ENCODE data around the gene PKIG. TPM values are rescaled to one million over a fixed set of nuclear protein-coding genes. Genes with fewer than 3 reads are reported as not detected.

Gene PKIG
- total RNA-seq, 2 experiments from 2014 or later = 31.7 to 46.9 TPM

GRCh38 chr20:44549123-44549522, 33.3 kb upstream of the PKIG start:
- H3K4me1 ChIP-seq (ENCODE audit: insufficient read depth, low read length, poor library complexity, severe bottlenecking) = peaks cover 16% of the 10 kb centered on the region
- DNase-seq (ENCODE audit: low spot score) = no peak
- H4K20me1 ChIP-seq (ENCODE audit: insufficient read depth, low read length) = no peaks in the 10 kb centered on the region
- no peak overlapping the region for H3K4me2 ChIP-seq (ENCODE audit: low read length)
- no peaks in the 10 kb centered on the region for H3K9me3 ChIP-seq (ENCODE audit: low read length)
- no peak for TF ChIP-seq CTCF (conservative IDR thresholded peaks at IDR 0.05; ENCODE audit: low read length)
- TF ChIP-seq EZH2phosphoT487 (IDR thresholded peaks at IDR 0.05; ENCODE audit: borderline replicate concordance, low read depth, low read length) = no peak
- no peak overlapping the region for H3K27ac ChIP-seq (ENCODE audit: low read depth, low read length, poor library complexity, severe bottlenecking)
- ChIA-PET CTCF (ENCODE audit: unreplicated experiment) (no interaction called here), POLR2A (interaction anchor here (1.1 to 2.2 kb wide), 2 partner anchors 11 kb away, joined by 4 to 8 read pairs; no protein-coding TSS in a partner anchor)
- H3K9me2 ChIP-seq (ENCODE audit: insufficient read depth, low read length) = no peaks in the 10 kb centered on the region
- intact Hi-C loops (cut with micrococcal nuclease; ENCODE audit: unreplicated experiment) = no loop called here
- no TSS peak for BruUV-seq (replicated peaks)
- no peak overlapping the region for H2AFZ ChIP-seq (ENCODE audit: low read length)
- H3K36me3 ChIP-seq (ENCODE audit: insufficient read depth, low read length) = no peaks in the 10 kb centered on the region
- no peak overlapping the region for H3K4me3 ChIP-seq (ENCODE audit: low read depth, low read length, poor library complexity, severe bottlenecking)
- H3K79me2 ChIP-seq (ENCODE audit: insufficient read depth, low read depth, low read length) = no peaks in the 10 kb centered on the region

GRCh38 chr20:44552050-44552449, 30.3 kb upstream of the PKIG start:
- ChIA-PET POLR2A (no interaction called here), CTCF (ENCODE audit: unreplicated experiment) (no interaction called here)
- BruUV-seq (replicated peaks) = no TSS peak
- intact Hi-C loops (cut with micrococcal nuclease; ENCODE audit: unreplicated experiment) = no loop called here
- H2AFZ ChIP-seq (ENCODE audit: low read length) = no peak overlapping the region
- peaks cover 16% of the 10 kb centered on the region for H3K4me1 ChIP-seq (ENCODE audit: insufficient read depth, low read length, poor library complexity, severe bottlenecking)
- no peak for TF ChIP-seq EZH2phosphoT487 (IDR thresholded peaks at IDR 0.05; ENCODE audit: borderline replicate concordance, low read depth, low read length)
- TF ChIP-seq CTCF (conservative IDR thresholded peaks at IDR 0.05; ENCODE audit: low read length) = no peak
- H3K4me3 ChIP-seq (ENCODE audit: low read depth, low read length, poor library complexity, severe bottlenecking) = no peak overlapping the region
- H3K9me2 ChIP-seq (ENCODE audit: insufficient read depth, low read length) = no peaks in the 10 kb centered on the region
- no peaks in the 10 kb centered on the region for H4K20me1 ChIP-seq (ENCODE audit: insufficient read depth, low read length)
- no peaks in the 10 kb centered on the region for H3K9me3 ChIP-seq (ENCODE audit: low read length)
- H3K27ac ChIP-seq (ENCODE audit: low read depth, low read length, poor library complexity, severe bottlenecking) = no peak overlapping the region
- H3K79me2 ChIP-seq (ENCODE audit: insufficient read depth, low read depth, low read length) = no peaks in the 10 kb centered on the region
- no peak overlapping the region for H3K4me2 ChIP-seq (ENCODE audit: low read length)
- DNase-seq (ENCODE audit: low spot score) = no peak
- no peaks in the 10 kb centered on the region for H3K36me3 ChIP-seq (ENCODE audit: insufficient read depth, low read length)

GRCh38 chr20:44552568-44552949, 29.8 kb upstream of the PKIG start:
- no peak overlapping the region for H3K27ac ChIP-seq (ENCODE audit: low read depth, low read length, poor library complexity, severe bottlenecking)
- ChIA-PET POLR2A (no interaction called here), CTCF (ENCODE audit: unreplicated experiment) (no interaction called here)
- no peaks in the 10 kb centered on the region for H3K9me3 ChIP-seq (ENCODE audit: low read length)
- peak overlapping the region; percentile 15; the same call in 1 of the 2 replicates for H3K4me2 ChIP-seq (ENCODE audit: low read length)
- no peak for TF ChIP-seq CTCF (conservative IDR thresholded peaks at IDR 0.05; ENCODE audit: low read length)
- TF ChIP-seq EZH2phosphoT487 (IDR thresholded peaks at IDR 0.05; ENCODE audit: borderline replicate concordance, low read depth, low read length) = no peak
- DNase-seq (ENCODE audit: low spot score) = no peak
- peaks cover 16% of the 10 kb centered on the region for H3K4me1 ChIP-seq (ENCODE audit: insufficient read depth, low read length, poor library complexity, severe bottlenecking)
- no TSS peak for BruUV-seq (replicated peaks)
- no peak overlapping the region for H3K4me3 ChIP-seq (ENCODE audit: low read depth, low read length, poor library complexity, severe bottlenecking)
- no peaks in the 10 kb centered on the region for H3K36me3 ChIP-seq (ENCODE audit: insufficient read depth, low read length)
- H3K79me2 ChIP-seq (ENCODE audit: insufficient read depth, low read depth, low read length) = no peaks in the 10 kb centered on the region
- H4K20me1 ChIP-seq (ENCODE audit: insufficient read depth, low read length) = no peaks in the 10 kb centered on the region
- no peaks in the 10 kb centered on the region for H3K9me2 ChIP-seq (ENCODE audit: insufficient read depth, low read length)
- intact Hi-C loops (cut with micrococcal nuclease; ENCODE audit: unreplicated experiment) = no loop called here
- peak overlapping the region; percentile 24 for H2AFZ ChIP-seq (ENCODE audit: low read length)

Data from OCI-LY7 (cell line).